HepG2 (cell line): ENCODE measurements around the gene DLG2. TPM values are rescaled to one million over a fixed set of nuclear protein-coding genes. Genes with fewer than 3 reads are reported as not detected.

Experiments used
- AHDC1 ChIP-seq: sonication (generic); formaldehyde crosslinking; IDR thresholded peaks from 2 replicates; pipeline ENCODE4 v1.5.1; 2020; ENCODE audit warnings: mild to moderate bottlenecking, missing genetic modification reagents, borderline replicate concordance
- BCL6 ChIP-seq: IDR thresholded peaks from 2 replicates; pipeline ENCODE4 v1.6.1; 2016; ENCODE audit warnings: missing genetic modification reagents, missing compliant biosample characterization
- EED ChIP-seq: sonication (generic); formaldehyde crosslinking; IDR thresholded peaks from 2 replicates; pipeline ENCODE4 v1.5.0; 2020; ENCODE audit warnings: mild to moderate bottlenecking, missing genetic modification reagents
- ELF3 ChIP-seq: IDR thresholded peaks from 2 replicates; pipeline ENCODE4 v1.6.1; 2016; ENCODE audit warnings: missing genetic modification reagents, missing compliant biosample characterization
- FOXA1 ChIP-seq, 2 experiments: fragments of 450-650 bp in 1 of 2; sonication (generic) in 1 of 2; formaldehyde crosslinking in 1 of 2; IDR thresholded peaks; 2 replicates each; pipeline versions ENCODE4 v1.4.0 to v1.6.1; 2016 to 2020; ENCODE audit warnings: missing genetic modification reagents in 1 of 2
- IRF2 ChIP-seq: IDR thresholded peaks from 2 replicates; pipeline ENCODE4 v1.6.1; 2018; ENCODE audit warnings: missing genetic modification reagents, missing compliant biosample characterization
- IRX3 ChIP-seq: sonication (generic); formaldehyde crosslinking; IDR thresholded peaks from 2 replicates; pipeline ENCODE4 v1.8.1; 2023; ENCODE audit warnings: mild to moderate bottlenecking, low read depth, missing genetic modification reagents, borderline replicate concordance
- RARA ChIP-seq: IDR thresholded peaks from 2 replicates; pipeline ENCODE4 v1.6.1; 2016; ENCODE audit warnings: missing genetic modification reagents, missing compliant biosample characterization
- TEAD3 ChIP-seq: optimal IDR thresholded peaks from 2 replicates; pipeline ENCODE3; 2016; ENCODE audit warnings: borderline replicate concordance
- ZNF124 ChIP-seq: sonication (generic); formaldehyde crosslinking; IDR thresholded peaks from 2 replicates; pipeline ENCODE4 v1.4.0; 2020; ENCODE audit warnings: missing genetic modification reagents
- ZNF407 ChIP-seq: sonication (generic); formaldehyde crosslinking; IDR thresholded peaks from one replicate; pipeline ENCODE4 v1.5.1; 2020; ENCODE audit warnings: mild to moderate bottlenecking, missing genetic modification reagents; ENCODE audit errors: not compliant biosample characterization
- polyA plus RNA-seq, 8 experiments: library from polyadenylated mRNA; depleted of rRNA in 3 of 8; stranded (reverse) in 7 of 8; unstranded in 1 of 8; fragments of >200 nt; fragmentation: Illumina TruSeq in 4 of 8; extraction: Trizol in 4 of 8; gene quantifications; 2 replicates each; pipeline versions ENCODE4 v1.2.1 to v1.2.3, GENCODE V29; 2011 to 2016; ENCODE audit warnings: low read depth in 4 of 8, missing spikeins in 1 of 8, mixed read lengths in 1 of 8; ENCODE audit not compliant: insufficient read depth in 1 of 8
- total RNA-seq, 5 experiments: library from RNA; depleted of rRNA; stranded (reverse); fragments of >200 nt; fragmentation: Illumina TruSeq; extraction: Trizol; gene quantifications; 2 replicates each; pipeline ENCODE4 v1.2.3, GENCODE V29; 2016; ENCODE audit warnings: low read depth in 1 of 5

The DLG2 gene
- total and polyA plus RNA-seq, 2 of the 13 experiments (the other 11 are each of a cell fraction or from before 2014, with no cell fraction given), result 0.46 to 1.0 TPM

GRCh38 chr11:83648610-83649527 is 1978.3 kb downstream of the DLG2 start (continued):
- TF ChIP-seq IRX3 (CRISPR knock-in tag) (no peak), IRF2 (CRISPR knock-in tag) (no peak), AHDC1 (CRISPR knock-in tag) (peak; percentile 60; the same call in 1 of the 2 replicates), TEAD3 (CRISPR knock-in tag) (peak; percentile 97), EED (CRISPR knock-in tag) (no peak), BCL6 (CRISPR knock-in tag) (peak; percentile 75), RARA (CRISPR knock-in tag) (peak; percentile 30; the same call in 1 of the 2 replicates), FOXA1 (IDR thresholded peaks at IDR 0.05) (no peak), FOXA1 (CRISPR knock-in tag; IDR thresholded peaks at IDR 0.05) (peak; percentile 94), ZNF124 (no peak), ELF3 (CRISPR knock-in tag) (peak; percentile 98), ZNF407 (CRISPR knock-in tag) (no peak)
